Measurements from ENCODE around the gene ERP27.

ERP27 gene

DNA sequence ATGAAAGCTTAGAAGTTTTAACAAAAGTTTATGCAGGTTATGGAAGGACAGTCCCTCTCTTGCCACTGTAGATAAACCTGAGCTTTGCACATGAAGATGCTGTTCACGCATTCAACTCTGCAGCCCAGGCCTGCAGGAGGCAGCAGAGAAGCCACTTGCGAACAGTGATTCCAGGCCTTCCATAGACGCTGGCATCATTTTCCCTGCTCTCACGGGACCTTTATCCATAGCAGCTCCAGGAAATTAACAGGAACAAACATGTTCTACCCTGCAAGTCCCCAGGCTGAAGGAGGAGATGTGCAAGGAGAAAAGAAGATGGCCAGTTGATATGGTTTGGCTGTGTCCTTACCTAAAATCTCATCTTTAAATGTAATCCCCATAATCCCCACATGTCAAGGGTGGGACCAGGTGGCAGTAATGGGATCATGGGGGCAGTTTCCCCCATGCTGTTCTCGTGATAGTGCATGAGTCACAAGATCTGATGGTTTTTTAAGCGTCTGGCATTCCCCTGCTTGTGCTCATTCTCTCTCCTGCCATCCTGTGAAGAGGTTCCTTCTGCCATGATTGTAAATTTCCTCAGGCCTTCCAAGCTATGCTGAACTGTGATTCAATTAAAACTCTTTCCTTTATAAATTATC is 2.0 kb downstream of the ERP27 start:
- DNase-seq (ENCODE audit: low read depth, low spot score), result no peak

DNA sequence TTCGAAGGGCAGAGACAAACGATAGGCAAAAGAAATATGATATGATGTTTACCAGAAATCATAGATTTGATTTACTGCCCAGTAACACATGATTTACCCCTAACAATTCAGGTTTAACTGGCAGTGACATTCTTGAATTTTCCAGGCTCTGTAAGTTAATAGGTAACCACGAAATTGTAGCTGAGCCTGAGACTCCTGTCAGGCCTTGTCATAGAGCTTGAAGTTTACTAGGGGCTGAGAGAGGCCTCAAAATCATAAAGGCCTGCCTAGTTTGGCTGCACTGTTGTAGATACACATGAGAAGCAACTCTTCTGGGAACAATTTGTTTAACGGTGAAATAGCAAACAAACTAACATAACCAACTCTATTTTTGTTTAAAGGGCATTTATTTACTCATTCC is 3.3 kb downstream of the ERP27 start:
- DNase-seq (ENCODE audit: low read depth, low spot score), result no peak

DNA sequence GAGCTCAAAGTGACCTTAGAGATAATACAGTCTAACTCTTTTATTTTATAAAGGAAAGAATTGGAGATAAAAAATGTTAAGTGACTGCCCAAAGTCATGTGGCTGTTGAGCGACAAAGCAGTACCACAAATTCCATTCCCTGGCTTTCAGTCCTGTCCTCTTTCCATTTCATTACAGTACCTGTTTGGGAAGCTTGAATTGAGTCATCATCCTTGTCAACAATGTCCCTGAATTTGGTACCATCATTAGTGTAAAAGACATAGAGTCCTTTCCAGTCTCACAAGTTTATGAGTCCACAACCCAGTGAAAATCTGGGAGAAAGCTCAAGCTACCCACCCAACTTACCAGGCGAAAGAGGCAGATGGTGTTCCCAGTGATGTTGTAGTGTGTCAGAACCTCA is 3.8 kb downstream of the ERP27 start:
- no peak for DNase-seq (ENCODE audit: low read depth, low spot score)

DNA sequence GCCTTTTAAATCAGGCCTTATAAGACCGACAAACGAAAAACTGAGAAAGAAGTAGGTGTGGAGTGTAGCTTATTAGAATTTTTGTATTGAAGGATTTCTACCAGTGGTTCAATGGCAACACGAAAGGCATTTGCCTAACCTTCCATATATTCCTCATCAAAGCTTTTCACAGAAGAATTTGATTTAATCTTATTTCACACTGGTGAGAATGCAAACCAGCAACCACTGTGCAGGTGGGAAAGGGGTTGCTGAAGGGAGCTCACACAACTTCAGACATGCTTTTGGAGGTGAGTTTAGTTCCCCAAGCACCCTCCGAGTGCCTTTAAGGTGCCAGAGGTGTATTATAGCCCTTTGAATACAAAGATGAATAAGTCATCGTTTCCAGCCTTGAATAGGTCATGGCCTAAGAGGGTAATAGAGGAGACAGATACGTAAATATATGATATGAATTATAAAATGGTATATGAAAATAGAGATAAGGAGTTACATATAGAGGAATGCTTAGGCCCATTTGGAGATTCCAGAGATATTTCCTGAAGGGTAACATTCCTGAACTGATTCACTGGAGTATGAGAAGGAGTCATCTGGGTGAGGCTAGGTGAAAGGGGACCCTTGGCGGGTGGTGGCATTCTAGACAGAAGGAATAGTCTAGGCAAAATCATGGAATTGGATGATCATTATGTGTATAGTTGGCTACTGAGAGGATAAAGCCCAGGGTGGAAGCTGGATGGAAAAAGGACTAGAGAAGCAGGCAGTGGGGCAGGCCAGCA is 6.4 kb downstream of the ERP27 start:
- no peak for DNase-seq (ENCODE audit: low read depth, low spot score)

DNA sequence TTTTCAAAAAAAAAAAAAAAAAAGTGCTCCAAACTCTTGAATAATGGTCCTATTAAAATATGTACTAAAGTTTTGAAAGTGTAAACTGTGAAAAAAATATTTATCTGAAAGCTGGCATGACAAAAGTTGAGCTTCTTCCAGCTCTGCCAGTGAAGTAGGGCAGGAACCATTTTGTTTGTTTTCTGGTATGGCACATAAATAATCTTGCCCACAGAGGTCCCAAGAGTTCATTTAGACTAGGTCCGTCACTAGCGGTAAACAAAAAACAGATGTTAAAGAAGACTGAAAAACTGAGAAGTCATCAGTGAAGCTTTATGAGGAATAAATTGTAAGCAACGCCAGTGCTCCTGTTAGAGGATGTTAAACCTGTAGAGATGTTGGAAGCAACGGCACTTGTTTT is 7.0 kb downstream of the ERP27 start:
- DNase-seq (ENCODE audit: low read depth, low spot score), result no peak

DNA sequence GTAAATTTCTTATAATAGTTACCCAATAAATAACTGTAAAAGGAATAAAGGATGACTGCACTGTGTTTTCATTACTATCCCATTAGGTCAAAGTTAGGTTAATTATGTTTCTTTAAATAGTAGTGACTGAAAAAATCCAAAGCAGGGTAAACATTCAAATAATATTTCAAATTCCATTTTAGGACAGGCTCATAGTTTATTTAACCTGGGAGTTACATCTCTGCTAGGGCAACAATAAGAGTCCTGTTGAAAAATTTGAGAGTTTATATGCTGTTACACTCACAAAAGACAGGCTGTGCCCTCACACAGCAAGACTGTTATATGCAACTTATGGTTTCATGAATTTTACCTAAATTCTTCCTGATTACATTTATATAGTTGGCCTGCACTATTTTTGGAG is 8.0 kb downstream of the ERP27 start:
- no peak for DNase-seq (ENCODE audit: low read depth, low spot score)

DNA sequence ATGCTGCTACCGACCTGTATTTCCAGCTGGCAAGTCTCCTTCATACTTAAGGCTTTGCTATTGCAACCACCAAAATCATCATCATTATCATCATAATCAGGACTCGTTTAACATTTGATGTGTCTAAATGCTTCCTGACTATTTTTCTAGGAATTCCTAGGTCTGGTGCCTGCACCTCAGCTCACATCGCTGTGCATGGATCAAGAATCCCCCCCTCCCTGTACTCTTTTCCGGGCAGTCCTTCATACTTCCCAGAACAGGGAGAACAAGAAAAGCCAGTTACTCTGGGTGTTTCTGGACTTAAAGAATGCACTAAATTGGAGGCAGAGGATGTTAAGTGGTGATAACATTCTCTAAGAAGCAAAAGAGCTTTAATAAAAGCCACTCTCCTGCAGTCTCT is 9.4 kb downstream of the ERP27 start:
- DNase-seq (ENCODE audit: low read depth, low spot score), result peak; percentile 63

DNA sequence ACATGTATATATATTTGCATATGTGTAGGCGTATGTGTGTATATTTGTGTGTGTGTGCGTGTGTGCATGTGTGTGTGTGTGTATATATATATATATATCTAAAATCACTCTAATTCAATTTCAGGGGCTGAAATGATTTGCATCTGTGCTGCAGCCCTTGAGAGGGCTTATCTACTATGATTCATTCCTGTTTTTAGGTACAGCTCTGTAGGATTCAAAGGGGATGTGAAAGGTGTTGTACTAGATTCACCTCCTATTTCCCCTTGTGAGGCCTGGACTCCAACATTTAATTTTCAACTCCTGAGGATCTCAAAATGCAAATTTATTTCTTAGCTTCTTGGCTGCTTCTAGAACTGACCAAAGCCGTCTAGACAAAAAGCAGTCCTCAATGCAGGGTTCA is 11.1 kb downstream of the ERP27 start:
- DNase-seq (ENCODE audit: low read depth, low spot score), result no peak

DNA sequence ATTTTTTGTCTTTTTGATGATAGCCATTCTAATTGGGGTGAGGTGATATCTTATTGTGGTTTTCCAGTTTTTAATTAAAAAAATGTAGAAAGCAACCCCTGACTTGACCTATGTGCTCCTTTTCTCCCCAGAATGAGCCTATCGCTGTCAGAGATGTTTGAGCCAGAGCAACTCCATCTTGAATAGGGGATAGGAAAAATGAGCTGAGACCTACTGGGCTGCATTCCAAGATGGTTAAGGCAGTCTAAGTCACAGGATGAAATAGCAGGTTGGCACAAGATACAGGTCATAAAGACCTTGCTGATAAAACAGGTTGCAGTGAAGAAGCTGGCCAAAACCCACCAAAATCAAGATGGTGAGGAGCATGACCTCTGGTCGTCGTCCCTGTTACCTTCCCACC is 13.8 kb downstream of the ERP27 start:
- DNase-seq (ENCODE audit: low read depth, low spot score), result no peak

DNA sequence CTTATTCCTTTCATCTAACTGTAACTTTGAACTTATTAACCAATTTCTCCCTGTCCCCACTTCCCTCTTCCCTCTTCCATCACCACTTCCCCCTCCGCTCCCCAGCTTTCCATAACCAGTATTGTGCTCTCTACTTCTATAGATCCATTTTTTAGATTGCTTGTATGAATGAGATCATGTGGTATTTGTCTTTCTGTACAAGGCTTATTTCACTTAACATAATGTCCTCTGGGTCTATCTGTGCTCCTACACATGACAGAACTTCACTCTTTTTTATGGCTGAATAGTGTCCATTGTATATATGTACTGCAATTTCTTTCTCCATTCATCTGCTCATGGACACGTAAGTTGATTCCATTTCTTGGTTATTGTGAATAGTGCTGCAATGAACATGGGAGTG is 14.4 kb downstream of the ERP27 start:
- DNase-seq (ENCODE audit: low read depth, low spot score), result no peak

DNA sequence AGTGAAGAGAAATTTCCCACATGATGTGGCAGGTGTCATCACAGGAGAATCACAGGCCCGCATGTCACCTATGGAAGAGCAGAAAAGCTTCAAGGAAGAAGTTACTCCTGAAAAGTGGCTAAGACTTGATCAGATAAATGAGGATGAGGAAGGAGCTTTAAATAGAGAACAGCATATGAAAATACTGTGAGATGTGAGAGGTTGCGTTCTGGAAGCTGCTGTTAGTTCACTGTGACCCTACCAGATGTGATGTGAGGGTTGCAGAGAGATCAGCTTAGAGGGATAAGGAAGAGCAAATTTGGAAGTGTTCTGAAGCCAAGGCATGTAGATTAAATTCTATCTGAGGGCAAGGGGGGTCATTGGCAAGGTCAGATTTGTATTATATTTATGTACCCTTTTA is 17.1 kb downstream of the ERP27 start:
- no peak for DNase-seq (ENCODE audit: low read depth, low spot score)

DNA sequence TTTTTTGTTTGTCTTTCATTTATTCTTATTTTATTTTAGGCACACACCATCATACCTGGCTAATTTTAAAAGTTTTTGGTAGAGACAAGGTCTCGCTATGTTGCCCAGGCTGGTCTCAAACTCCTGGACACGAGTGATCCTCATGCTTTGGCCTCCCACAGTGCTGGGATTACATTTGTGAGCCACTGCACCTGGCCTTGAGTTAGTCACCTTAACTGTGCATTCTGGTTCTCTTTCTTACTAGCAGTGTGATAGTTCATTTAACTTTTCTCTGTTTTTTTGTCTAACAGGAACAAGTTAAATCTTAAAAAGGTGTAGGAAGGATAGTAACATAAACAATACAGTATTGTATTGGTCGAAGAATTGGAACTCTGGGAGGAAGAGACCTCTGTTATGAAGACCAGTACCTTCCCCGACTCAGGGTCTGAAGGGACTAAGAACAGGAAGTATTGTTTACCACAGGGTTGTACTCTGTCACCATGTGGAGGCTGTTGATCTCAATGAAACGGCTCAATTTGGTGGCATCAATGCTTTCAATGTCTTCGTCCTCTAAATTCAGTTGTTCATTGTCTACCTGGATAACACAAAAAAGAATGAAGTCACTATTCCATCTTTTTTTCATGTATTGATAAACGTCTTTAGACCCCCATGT is 17.7 kb downstream of the ERP27 start:
- no peak for DNase-seq (ENCODE audit: low read depth, low spot score)

DNA sequence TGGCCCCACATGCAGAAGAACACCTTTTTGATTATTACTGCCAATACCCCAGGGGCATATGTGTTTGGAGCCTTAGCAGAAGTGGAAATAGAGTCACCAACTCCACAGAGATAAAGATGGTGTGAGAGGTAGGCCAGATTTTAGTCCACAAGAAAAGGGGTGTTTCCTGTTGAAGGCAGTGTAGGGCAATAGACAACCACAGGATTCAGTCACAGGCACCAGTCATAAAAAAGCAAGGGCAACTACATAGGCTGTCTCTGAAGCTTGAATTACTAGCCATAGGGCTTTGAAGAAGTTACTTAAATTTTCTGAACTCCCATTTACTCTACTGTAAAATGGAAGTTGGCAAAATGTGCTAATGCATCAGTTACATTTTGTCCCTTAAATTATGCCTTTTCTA is 18.9 kb downstream of the ERP27 start:
- DNase-seq (ENCODE audit: low read depth, low spot score), result no peak

DNA sequence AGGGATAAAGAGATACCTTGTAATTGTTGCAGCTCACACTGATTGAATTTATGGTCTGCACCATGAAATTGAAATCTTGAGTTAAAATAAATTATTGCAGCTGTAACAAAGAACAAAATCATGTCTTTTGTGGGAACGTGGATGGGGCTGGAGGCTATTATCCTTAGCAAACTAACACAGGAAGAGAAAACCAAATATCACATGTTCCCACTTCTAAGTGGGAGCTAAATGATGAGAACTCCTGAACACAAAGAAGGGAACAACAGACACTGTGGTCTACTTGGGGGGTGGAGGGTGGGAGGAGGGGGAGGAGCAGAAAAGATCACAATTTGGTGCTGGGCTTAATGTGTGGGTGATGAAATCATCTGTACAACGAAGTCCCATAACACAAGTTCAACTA is 22.6 kb downstream of the ERP27 start:
- DNase-seq (ENCODE audit: low read depth, low spot score), result no peak

DNA sequence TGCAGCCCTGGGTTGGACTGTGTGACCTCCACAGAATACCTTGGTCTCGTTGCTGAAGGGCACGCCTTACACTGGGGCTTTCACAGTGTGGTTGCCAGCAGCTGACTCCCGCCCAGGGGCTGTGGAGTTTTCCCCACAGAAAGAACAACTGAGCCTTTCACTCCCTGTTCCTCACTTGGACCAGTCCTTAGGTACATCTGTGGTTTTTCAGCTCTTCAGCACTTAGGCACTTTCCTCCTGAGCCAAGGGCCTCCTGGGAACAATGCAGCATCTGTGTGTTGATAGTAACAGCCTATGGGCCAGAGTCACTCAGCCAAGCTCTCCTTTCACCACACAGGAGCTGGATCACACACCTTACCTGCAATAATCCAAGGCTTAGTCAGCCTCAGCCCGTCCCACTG is 25.0 kb downstream of the ERP27 start:
- no peak for DNase-seq (ENCODE audit: low read depth, low spot score)

DNA sequence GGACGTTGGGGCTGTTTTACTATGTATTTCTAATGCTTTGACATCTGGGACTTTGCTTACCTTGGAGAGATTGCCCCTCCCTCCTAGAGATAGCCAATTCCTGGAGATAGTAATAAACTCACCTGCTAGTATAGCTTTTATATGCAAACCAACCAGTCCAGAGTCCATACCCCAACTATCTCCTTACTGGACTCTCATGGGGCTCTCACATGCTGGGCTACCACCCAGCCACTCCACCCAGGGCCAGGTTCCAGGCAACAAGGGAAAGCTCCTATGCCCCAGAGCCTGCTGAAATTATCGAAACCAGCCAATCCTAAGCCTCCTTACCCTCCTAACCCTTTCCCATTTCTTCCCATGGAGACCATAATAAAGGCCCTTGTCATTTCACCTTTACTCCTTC is 27.2 kb downstream of the ERP27 start:
- no peak for DNase-seq (ENCODE audit: low read depth, low spot score)

DNA sequence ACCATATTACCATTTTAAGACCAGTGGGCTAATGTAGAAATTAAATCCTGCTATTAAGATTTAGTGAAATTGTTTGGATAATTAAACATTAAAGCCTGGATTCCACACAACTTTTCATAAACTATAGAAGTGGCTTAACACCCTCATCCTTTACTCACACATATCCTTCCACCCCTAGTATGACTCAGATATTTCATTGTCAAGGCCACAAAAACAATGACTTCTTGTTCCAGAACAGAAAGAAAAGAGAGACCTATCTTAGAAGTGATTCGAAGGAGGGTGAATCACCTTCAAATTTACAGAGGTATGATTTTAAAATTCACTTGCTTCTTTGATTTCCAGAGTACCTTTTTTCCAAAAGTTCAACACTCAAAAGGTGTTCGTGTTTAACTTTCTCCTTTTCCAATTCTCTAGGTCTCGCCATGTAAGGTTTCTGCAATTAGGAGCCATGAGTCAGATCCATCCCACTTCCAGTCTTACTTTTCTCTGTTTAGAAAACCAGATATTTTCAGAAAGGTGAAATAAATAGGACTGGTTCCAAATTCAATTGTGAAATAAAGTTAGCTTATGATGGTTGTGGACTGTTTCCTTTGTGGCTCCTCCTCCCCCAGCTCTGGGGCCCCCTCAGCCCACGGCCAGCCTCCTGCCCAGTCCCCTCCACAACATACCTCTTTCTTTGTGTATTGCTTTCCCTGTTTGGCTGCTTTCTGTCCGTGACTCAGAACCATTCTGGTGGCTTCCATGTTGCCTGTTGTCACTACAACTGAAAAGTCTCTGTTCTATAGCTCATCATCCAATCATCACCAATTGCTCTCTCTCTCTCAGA is 28.0 kb downstream of the ERP27 start:
- DNase-seq (ENCODE audit: low read depth, low spot score), result no peak

DNA sequence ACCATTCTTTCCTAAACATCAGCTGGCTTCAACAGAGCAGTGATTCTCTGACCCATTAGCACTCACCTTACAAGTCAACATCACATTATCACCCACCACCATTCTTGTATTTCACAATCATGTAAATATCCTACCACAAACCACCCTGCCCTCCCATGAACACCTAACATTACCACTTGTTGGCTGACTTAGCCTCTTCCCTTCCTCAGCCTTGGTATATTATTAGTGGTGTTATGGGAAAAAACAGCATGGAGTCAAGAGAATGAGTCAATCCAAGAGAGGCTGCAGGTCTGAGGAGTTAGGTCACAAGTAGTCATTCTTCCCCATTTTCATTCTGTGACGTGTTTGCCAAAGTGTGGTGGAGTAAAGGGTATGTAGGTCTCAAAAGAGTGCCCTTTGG is 30.4 kb downstream of the ERP27 start:
- DNase-seq (ENCODE audit: low read depth, low spot score), result no peak

DNA sequence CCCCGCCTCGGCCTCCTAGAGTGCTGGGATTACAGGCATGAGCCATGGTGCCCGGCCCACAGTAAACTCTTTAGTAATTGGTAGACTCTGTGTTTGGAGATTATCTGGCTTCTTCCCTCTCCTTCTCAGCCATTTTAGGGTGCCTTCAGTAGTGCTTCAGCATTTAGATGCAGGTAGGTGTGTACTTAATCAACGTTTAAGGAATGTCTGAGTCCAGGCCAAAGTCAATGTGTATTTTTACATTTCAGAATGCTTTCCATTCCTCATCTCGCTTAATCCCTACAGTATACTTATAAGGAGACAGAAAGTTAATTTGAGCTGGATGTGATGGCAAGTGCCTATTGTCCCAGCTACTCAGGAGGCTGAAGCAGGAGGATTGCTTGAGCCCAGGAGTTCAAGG is 32.2 kb downstream of the ERP27 start:
- DNase-seq (ENCODE audit: low read depth, low spot score), result no peak

DNA sequence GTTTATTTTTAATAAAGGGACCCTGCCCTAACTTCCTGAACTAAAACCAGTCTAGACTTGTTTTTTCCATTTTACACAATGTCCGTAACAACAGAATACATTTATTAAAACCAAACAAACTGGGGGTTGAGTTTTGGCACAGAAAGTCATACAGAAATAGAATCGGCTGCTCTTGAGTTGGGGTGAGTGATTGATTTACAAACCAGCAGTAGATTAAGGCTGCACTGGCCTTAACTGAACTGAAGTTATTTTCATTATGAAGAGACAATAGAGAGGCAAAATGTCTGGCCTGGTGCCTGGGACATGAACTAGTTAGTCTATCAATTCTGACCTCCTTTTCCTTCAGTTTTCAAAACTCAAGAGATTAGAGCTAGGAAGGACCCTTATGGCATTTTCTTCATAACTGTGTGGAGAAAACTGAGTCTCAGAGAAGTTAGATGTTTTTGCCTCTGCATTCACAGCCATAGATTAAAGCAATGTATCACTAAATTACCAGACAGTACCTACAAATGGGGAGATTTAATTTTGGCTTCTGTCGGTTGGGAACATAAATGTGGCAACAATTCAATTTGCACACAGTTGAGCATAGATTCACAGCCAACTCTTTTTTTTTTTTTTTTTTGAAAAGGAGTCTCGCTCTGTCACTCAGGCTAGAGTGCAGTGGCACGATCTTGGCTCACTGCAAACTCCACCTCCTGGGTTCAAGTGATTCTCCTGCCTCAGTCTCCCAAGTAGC is 32.9 kb downstream of the ERP27 start:
- no peak for DNase-seq (ENCODE audit: low read depth, low spot score)

DNA sequence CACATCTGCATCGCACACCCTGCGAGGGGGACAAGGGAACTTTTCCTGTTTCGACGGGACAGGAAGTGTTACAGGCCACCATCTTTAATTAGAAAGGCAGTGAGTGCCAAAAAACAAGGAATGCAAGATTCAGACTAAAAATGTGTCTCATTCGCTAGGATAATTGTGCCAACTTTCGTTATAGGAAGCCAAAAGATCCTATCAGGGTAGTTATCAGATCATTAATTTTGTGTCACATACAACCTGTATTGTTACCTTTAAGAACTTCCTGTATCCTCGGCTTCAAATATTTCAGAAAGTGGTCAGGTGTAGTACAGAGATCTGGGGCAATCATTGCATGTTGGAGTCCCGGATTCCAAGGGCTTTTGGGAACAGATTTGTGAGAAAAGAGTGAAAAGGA is 33.5 kb downstream of the ERP27 start:
- DNase-seq (ENCODE audit: low read depth, low spot score), result no peak
